DOHH2 (cell line): ENCODE results near the gene TMEM9B.

Source experiments
- H3F3A ChIP-seq: fragments of 200-600 bp; sonication (generic), shearing (Covaris generic); 2 replicates; pipeline ENCODE4 v1.6.0; 2016; ENCODE audit warnings: antibody characterized with exemption, mild to moderate bottlenecking; ENCODE audit not compliant: control insufficient read depth, insufficient read depth
- H3K27ac ChIP-seq: fragments of 200-600 bp; sonication (generic); 2 replicates; pipeline ENCODE4 v1.5.1; 2014; ENCODE audit warnings: low read depth, mild to moderate bottlenecking, low read length, moderate library complexity
- H3K27me3 ChIP-seq: fragments of 200-600 bp; sonication (generic); 2 replicates; pipeline ENCODE4 v1.6.1; 2014; ENCODE audit warnings: mild to moderate bottlenecking, low read length, mixed read lengths; ENCODE audit not compliant: control insufficient read depth
- H3K36me3 ChIP-seq: fragments of 200-600 bp; sonication (generic); 2 replicates; pipeline ENCODE4 v1.6.1; 2014; ENCODE audit warnings: mild to moderate bottlenecking, low read length, moderate library complexity, mixed read lengths; ENCODE audit not compliant: control insufficient read depth
- H3K4me1 ChIP-seq: fragments of 200-600 bp; sonication (generic); 2 replicates; pipeline ENCODE4 v1.6.1; 2014; ENCODE audit warnings: mild to moderate bottlenecking, low read length, mixed read lengths; ENCODE audit not compliant: control insufficient read depth
- H3K4me2 ChIP-seq: fragments of 200-600 bp; sonication (generic); 2 replicates; pipeline ENCODE4 v1.6.0; 2014; ENCODE audit warnings: mild to moderate bottlenecking, low read length, moderate library complexity
- H3K4me3 ChIP-seq: fragments of 200-600 bp; sonication (generic); 2 replicates; pipeline ENCODE4 v1.5.1; 2014; ENCODE audit warnings: mild to moderate bottlenecking, low read length, mixed read lengths
- H3K79me2 ChIP-seq: fragments of 200-600 bp; sonication (generic); 2 replicates; pipeline ENCODE4 v1.6.1; 2014; ENCODE audit warnings: mild to moderate bottlenecking, low read length, mixed read lengths; ENCODE audit not compliant: control insufficient read depth
- H3K9me2 ChIP-seq: fragments of 200-600 bp; sonication (generic); replicated peaks from 2 replicates; pipeline ENCODE4 v1.6.1; 2014; ENCODE audit warnings: mild to moderate bottlenecking, low read length, mixed read lengths; ENCODE audit not compliant: control insufficient read depth
- H3K9me3 ChIP-seq: fragments of 200-600 bp; sonication (generic); 2 replicates; pipeline ENCODE4 v1.6.1; 2014; ENCODE audit warnings: antibody characterized with exemption, low read length, mixed read lengths; ENCODE audit not compliant: control insufficient read depth, insufficient read depth
- H4K20me1 ChIP-seq: fragments of 200-600 bp; sonication (generic); 2 replicates; pipeline ENCODE4 v1.6.0; 2014; ENCODE audit warnings: low read depth, mild to moderate bottlenecking, antibody characterized with exemption, low read length, moderate library complexity; ENCODE audit not compliant: control insufficient read depth, insufficient read depth
- CTCF ChIP-seq: fragments of 200-600 bp; sonication (generic); IDR thresholded peaks from one replicate; pipeline ENCODE4 v1.5.1; 2014; ENCODE audit warnings: antibody characterized with exemption, mild to moderate bottlenecking, low read depth, low read length; ENCODE audit not compliant: poor library complexity, severe bottlenecking
- EZH2phosphoT487 ChIP-seq: fragments of 200-600 bp; sonication (generic); IDR thresholded peaks from 2 replicates; pipeline ENCODE4 v1.6.1; 2017; ENCODE audit warnings: borderline replicate concordance, mild to moderate bottlenecking, antibody characterized with exemption, low read length, moderate library complexity, mixed read lengths

TMEM9B gene

GRCh38 chr11:8910649-8911026 is 53.6 kb downstream of the TMEM9B start:
- H3K27me3 ChIP-seq = no peaks in the 10 kb centered on the region
- peak overlapping the region; percentile 88 for H3K4me2 ChIP-seq
- peaks cover 31% of the 10 kb centered on the region for H3K36me3 ChIP-seq
- peaks cover 43% of the 10 kb centered on the region for H3K4me1 ChIP-seq
- TF ChIP-seq EZH2phosphoT487 = no peak
- no peak for TF ChIP-seq CTCF
- no peaks in the 10 kb centered on the region for H3K9me2 ChIP-seq
- no peak overlapping the region for H3K27ac ChIP-seq
- peaks cover 5% of the 10 kb centered on the region; the same call in 1 of the 2 replicates for H4K20me1 ChIP-seq
- no peaks in the 10 kb centered on the region for H3K9me3 ChIP-seq
- peak overlapping the region; percentile 77 for H3K4me3 ChIP-seq
- H3K79me2 ChIP-seq = peaks cover 36% of the 10 kb centered on the region
- peaks cover 6% of the 10 kb centered on the region; the same call in 1 of the 2 replicates for H3F3A ChIP-seq

- no peak overlapping the region for H3K4me2 ChIP-seq
- H3K36me3 ChIP-seq = peaks cover 8% of the 10 kb centered on the region
Measured at GRCh38 chr11:8908099-8908498, 56.1 kb downstream of the TMEM9B start.

GRCh38 chr11:8907116-8907515 is 57.1 kb downstream of the TMEM9B start:
- Histone ChIP-seq H3K9me2 (no peaks in the 10 kb centered on the region), H4K20me1 (no peaks in the 10 kb centered on the region), H3K79me2 (peaks cover 11% of the 10 kb centered on the region), H3K27ac (no peak overlapping the region), H3K9me3 (no peaks in the 10 kb centered on the region), H3K27me3 (no peaks in the 10 kb centered on the region), H3K4me2 (no peak overlapping the region), H3K4me1 (peaks cover 19% of the 10 kb centered on the region), H3K36me3 (peaks cover 4% of the 10 kb centered on the region), H3F3A (no peaks in the 10 kb centered on the region), H3K4me3 (no peak overlapping the region)
- TF ChIP-seq CTCF (no peak), EZH2phosphoT487 (no peak)

More at GRCh38 chr11:8908099-8908498, 56.1 kb downstream of the TMEM9B start:
- no peaks in the 10 kb centered on the region for H3F3A ChIP-seq
- peaks cover 17% of the 10 kb centered on the region for H3K79me2 ChIP-seq
- H3K4me3 ChIP-seq = no peak overlapping the region
- no peaks in the 10 kb centered on the region for H3K27me3 ChIP-seq
- H3K4me1 ChIP-seq = peaks cover 25% of the 10 kb centered on the region
- H3K9me2 ChIP-seq = no peaks in the 10 kb centered on the region
- no peak overlapping the region for H3K27ac ChIP-seq
- no peaks in the 10 kb centered on the region for H3K9me3 ChIP-seq
- TF ChIP-seq CTCF = no peak
- no peak for TF ChIP-seq EZH2phosphoT487
- no peaks in the 10 kb centered on the region for H4K20me1 ChIP-seq
